HepG2 (cell line): ENCODE data around the gene ZNF343. TPM values are rescaled to one million over a fixed set of nuclear protein-coding genes. Genes with fewer than 3 reads are reported as not detected.

Experiments
- ATAC-seq: fragments of 200-7000 bp; cut with Tn5 transposase; 3 replicates; pipeline ENCODE4 v1.9.1; 2020; ENCODE audit warnings: mild to moderate bottlenecking, moderate library complexity
- BruUV-seq: library from RNA; stranded (reverse); fragments of 400-500 nt; replicated peaks from 2 replicates; lab custom pipeline; 2021; lab: Mats Ljungman, UMichigan
- CTCF ChIA-PET: fragments of 300-600 bp; formaldehyde crosslinking; extraction: SDS; loops from one replicate; lab custom pipeline; 2021; ENCODE audit warnings: low total read pairs, inconsistent platforms, low intra/inter-chr PET ratio; lab: Yijun Ruan, JAX
- POLR2A ChIA-PET: fragments of 350-600 bp; sonication (Branson Sonifier 250); formaldehyde crosslinking; loops from one replicate; lab custom pipeline; 2020; ENCODE audit warnings: antibody characterized with exemption, inconsistent platforms; lab: Yijun Ruan, JAX
- DNase-seq: peaks from one replicate; pipeline ENCODE4 v3.0.0-alpha.2; 2015; ENCODE audit warnings: low spot score
- FAIRE-seq: peaks from 3 replicates; lab custom pipeline; 2011; peaks lifted over from hg19 to GRCh38; lab: Jason Lieb, UNC
- H2AFZ ChIP-seq: one replicate; pipeline ENCODE4 v1.6.1; 2011; ENCODE audit warnings: low read length, inconsistent platforms
- H3K27ac ChIP-seq: fragments of 300-600 bp; 3 replicates; pipeline ENCODE4 v1.8.0; 2011; ENCODE audit warnings: mixed run types, mild to moderate bottlenecking, mixed read lengths, low read length, inconsistent platforms; ENCODE audit not compliant: insufficient read depth; ENCODE audit errors: extremely low read length
- H3K27me3 ChIP-seq, 2 experiments: fragments of 200-600 bp in 1 of 2; 2 replicates in 1 of 2; 3 replicates in 1 of 2; pipeline versions ENCODE4 v1.6.0 to v1.8.0; 2011; ENCODE audit warnings: low read length in 2 of 2, mild to moderate bottlenecking in 2 of 2, moderate library complexity in 2 of 2, inconsistent platforms in 1 of 2; ENCODE audit not compliant: insufficient read depth in 2 of 2, control insufficient read depth in 1 of 2
- H3K36me3 ChIP-seq, 2 experiments: fragments of 200-600 bp in 1 of 2; replicated peaks in 1 of 2; 2 replicates in 1 of 2; 3 replicates in 1 of 2; pipeline versions ENCODE4 v1.5.1 to v1.8.0; 2011; ENCODE audit warnings: low read length in 2 of 2, inconsistent platforms in 1 of 2; ENCODE audit not compliant: insufficient read depth in 2 of 2, control insufficient read depth in 1 of 2
- H3K4me1 ChIP-seq: 2 replicates; pipeline ENCODE4 v1.5.1; 2012; ENCODE audit warnings: low read length, inconsistent platforms; ENCODE audit not compliant: insufficient read depth
- H3K4me2 ChIP-seq: 2 replicates; pipeline ENCODE4 v1.6.0; 2011; ENCODE audit warnings: low read depth, low read length, inconsistent platforms
- H3K4me3 ChIP-seq, 3 experiments: fragments of 200-600 bp in 1 of 3; sonication (generic), shearing (Covaris generic) in 1 of 3; replicated peaks in 1 of 3; 2 replicates each; pipeline ENCODE4 v1.5.1; 2011 to 2016; ENCODE audit warnings: low read length in 3 of 3, inconsistent platforms in 2 of 3, low read depth in 2 of 3, mild to moderate bottlenecking in 2 of 3, control low read depth in 1 of 3, mixed read lengths in 1 of 3; ENCODE audit not compliant: insufficient read depth in 1 of 3
- H3K79me2 ChIP-seq: one replicate; pipeline ENCODE4 v1.6.1; 2011; ENCODE audit warnings: low read length, inconsistent platforms; ENCODE audit not compliant: insufficient read depth
- H3K9ac ChIP-seq: 2 replicates; pipeline ENCODE4 v1.6.0; 2011; ENCODE audit warnings: mild to moderate bottlenecking, low read depth, low read length, inconsistent platforms; ENCODE audit not compliant: insufficient read depth
- H3K9me3 ChIP-seq: 2 replicates; pipeline ENCODE4 v1.5.1; 2012; ENCODE audit warnings: mild to moderate bottlenecking, low read length
- H4K20me1 ChIP-seq: 2 replicates; pipeline ENCODE4 v1.6.0; 2011; ENCODE audit warnings: inconsistent platforms, mild to moderate bottlenecking, low read length, moderate library complexity; ENCODE audit not compliant: insufficient read depth
- ISL2 ChIP-seq: sonication (generic); formaldehyde crosslinking; IDR thresholded peaks from 2 replicates; pipeline ENCODE4 v1.5.0; 2020; ENCODE audit warnings: missing genetic modification reagents
- XBP1 ChIP-seq: sonication (generic); formaldehyde crosslinking; IDR thresholded peaks from 2 replicates; pipeline ENCODE4 v1.5.0; 2020; ENCODE audit warnings: missing genetic modification reagents
- ZSCAN31 ChIP-seq: sonication (generic); formaldehyde crosslinking; IDR thresholded peaks from 2 replicates; pipeline ENCODE4 v1.5.0; 2020; ENCODE audit warnings: low read depth, mild to moderate bottlenecking, missing genetic modification reagents
- WGBS: methylation state at CpG from one replicate; pipeline ENCODE4 v1.1.6; 2017; ENCODE audit warnings: low lambda C conversion rate; 5-methylcytosine and 5-hydroxymethylcytosine counted together
- in situ Hi-C: cut with HindIII; loops from 2 replicates; pipeline ENCODE4 v1.10.0; 2017; ENCODE audit warnings: low pct_unique_long_range_greater_than_20kb; ENCODE audit not compliant: extremely low pct_ligation_motif_present
- intact Hi-C: fragments of 100-400 bp; cut with micrococcal nuclease; formaldehyde crosslinking; loops from one replicate; pipeline ENCODE4 v1.10.0; 2022; ENCODE audit not compliant: unreplicated experiment
- polyA plus RNA-seq, 8 experiments: library from polyadenylated mRNA; depleted of rRNA in 3 of 8; stranded (reverse) in 7 of 8; unstranded in 1 of 8; fragments of >200 nt; fragmentation: Illumina TruSeq in 4 of 8; extraction: Trizol in 4 of 8; gene quantifications; 2 replicates each; pipeline versions ENCODE4 v1.2.1 to v1.2.3, GENCODE V29; 2011 to 2016; ENCODE audit warnings: low read depth in 4 of 8, missing spikeins in 1 of 8, mixed read lengths in 1 of 8; ENCODE audit not compliant: insufficient read depth in 1 of 8
- total RNA-seq, 5 experiments: library from RNA; depleted of rRNA; stranded (reverse); fragments of >200 nt; fragmentation: Illumina TruSeq; extraction: Trizol; gene quantifications; 2 replicates each; pipeline ENCODE4 v1.2.3, GENCODE V29; 2016; ENCODE audit warnings: low read depth in 1 of 5
- TF ChIP-seq, protein P1 (sequence below): sonication (generic); formaldehyde crosslinking; IDR thresholded peaks from 2 replicates; pipeline ENCODE4 v1.5.0; 2020; ENCODE audit warnings: missing genetic modification reagents
- TF ChIP-seq, protein P2 (sequence below): sonication (generic); formaldehyde crosslinking; IDR thresholded peaks from 2 replicates; pipeline ENCODE4 v1.5.0; 2020; ENCODE audit warnings: missing genetic modification reagents, mild to moderate bottlenecking, borderline replicate concordance
- TF ChIP-seq, protein P3 (sequence below): sonication (generic); formaldehyde crosslinking; IDR thresholded peaks from 2 replicates; pipeline ENCODE4 v1.4.0; 2020; ENCODE audit warnings: missing genetic modification reagents

ZNF343 gene
- total and polyA plus RNA-seq, 2 of the 13 experiments (the other 11 are each of a cell fraction or from before 2014, with no cell fraction given): 16.4 to 22.1 TPM

DNA sequence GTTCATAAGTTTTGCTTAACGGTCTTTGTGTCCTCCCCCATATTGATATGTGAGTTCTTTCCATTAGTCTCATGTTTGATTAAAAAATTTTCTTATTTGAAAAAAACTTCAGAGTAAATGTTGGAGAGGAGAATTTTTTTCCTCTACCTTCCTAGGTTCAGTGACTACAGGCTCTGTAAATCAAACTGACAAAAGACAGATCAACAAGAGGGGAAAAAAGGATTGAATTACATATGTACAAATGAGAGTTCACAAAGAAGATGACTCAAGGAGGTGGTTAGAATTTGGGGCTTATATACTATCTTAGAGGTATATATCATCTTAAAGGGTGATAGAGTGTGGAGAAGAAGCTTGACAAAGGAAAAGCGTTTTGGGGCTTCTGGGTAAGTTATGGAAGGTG lies 33.2 kb upstream of the ZNF343 start:
- FAIRE-seq (no peak), ATAC-seq (no peak), DNase-seq (no peak)
- H3K27me3 ChIP-seq: peaks cover 11 to 27% of the 10 kb centered on the region in 2 experiments; a peak in 4 of 5 replicates
- H3K4me1 ChIP-seq: peaks cover 14% of the 10 kb centered on the region
- no peaks in the 10 kb centered on the region for H4K20me1 ChIP-seq
- ChIA-PET POLR2A (no interaction called here), CTCF (no interaction called here)
- no peak overlapping the region for H3K4me2 ChIP-seq
- TF ChIP-seq, protein P1, sequence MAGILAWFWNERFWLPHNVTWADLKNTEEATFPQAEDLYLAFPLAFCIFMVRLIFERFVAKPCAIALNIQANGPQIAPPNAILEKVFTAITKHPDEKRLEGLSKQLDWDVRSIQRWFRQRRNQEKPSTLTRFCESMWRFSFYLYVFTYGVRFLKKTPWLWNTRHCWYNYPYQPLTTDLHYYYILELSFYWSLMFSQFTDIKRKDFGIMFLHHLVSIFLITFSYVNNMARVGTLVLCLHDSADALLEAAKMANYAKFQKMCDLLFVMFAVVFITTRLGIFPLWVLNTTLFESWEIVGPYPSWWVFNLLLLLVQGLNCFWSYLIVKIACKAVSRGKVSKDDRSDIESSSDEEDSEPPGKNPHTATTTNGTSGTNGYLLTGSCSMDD: no peak
- TF ChIP-seq ISL2 (CRISPR knock-in tag): no peak
- TF ChIP-seq, protein P2, sequence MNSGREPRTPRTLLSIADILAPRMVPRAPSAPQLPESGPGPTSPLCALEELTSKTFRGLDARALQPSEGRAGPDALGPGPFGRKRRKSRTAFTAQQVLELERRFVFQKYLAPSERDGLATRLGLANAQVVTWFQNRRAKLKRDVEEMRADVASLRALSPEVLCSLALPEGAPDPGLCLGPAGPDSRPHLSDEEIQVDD: no peak
- no peak for TF ChIP-seq XBP1 (CRISPR knock-in tag)
- TF ChIP-seq ZSCAN31 (CRISPR knock-in tag): no peak
- TF ChIP-seq, protein P3, sequence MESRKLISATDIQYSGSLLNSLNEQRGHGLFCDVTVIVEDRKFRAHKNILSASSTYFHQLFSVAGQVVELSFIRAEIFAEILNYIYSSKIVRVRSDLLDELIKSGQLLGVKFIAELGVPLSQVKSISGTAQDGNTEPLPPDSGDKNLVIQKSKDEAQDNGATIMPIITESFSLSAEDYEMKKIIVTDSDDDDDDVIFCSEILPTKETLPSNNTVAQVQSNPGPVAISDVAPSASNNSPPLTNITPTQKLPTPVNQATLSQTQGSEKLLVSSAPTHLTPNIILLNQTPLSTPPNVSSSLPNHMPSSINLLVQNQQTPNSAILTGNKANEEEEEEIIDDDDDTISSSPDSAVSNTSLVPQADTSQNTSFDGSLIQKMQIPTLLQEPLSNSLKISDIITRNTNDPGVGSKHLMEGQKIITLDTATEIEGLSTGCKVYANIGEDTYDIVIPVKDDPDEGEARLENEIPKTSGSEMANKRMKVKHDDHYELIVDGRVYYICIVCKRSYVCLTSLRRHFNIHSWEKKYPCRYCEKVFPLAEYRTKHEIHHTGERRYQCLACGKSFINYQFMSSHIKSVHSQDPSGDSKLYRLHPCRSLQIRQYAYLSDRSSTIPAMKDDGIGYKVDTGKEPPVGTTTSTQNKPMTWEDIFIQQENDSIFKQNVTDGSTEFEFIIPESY (CRISPR knock-in tag): no peak
- H3K9ac ChIP-seq: no peak overlapping the region
- no peak overlapping the region for H3K4me3 ChIP-seq
- H3K79me2 ChIP-seq: no peaks in the 10 kb centered on the region
- no peak overlapping the region for H3K27ac ChIP-seq
- no TSS peak for BruUV-seq
- in situ Hi-C loops (no loop called here), intact Hi-C loops (no loop called here)
- no peak overlapping the region for H2AFZ ChIP-seq
- H3K9me3 ChIP-seq: no peaks in the 10 kb centered on the region
- WGBS: 23% methylated on average over 2 of the region's 2 CpGs
- H3K36me3 ChIP-seq: no peaks in the 10 kb centered on the region
